T-helper 2 cell treated with Interferon-gamma antibody and Interleukin-4, amounts not matched to agents 5 μg/mL and 100 μg/mL, for 36 hours (primary cell): ENCODE measurements around the gene SGK1.

ENCODE experiments used
- DNase-seq: peaks from one replicate; pipeline ENCODE4 v3.0.0; 2021; ENCODE audit warnings: low spot score
- H3K27ac Mint-ChIP-seq: one replicate; pipeline ENCODE4 v1.8.0; 2021; ENCODE audit warnings: mild to moderate bottlenecking, mixed read lengths
- H3K27me3 Mint-ChIP-seq: one replicate; pipeline ENCODE4 v1.8.0; 2021; ENCODE audit warnings: low read depth, mixed read lengths
- H3K36me3 Mint-ChIP-seq: one replicate; pipeline ENCODE4 v1.8.0; 2021; ENCODE audit warnings: low read depth, mixed read lengths
- H3K4me1 Mint-ChIP-seq: one replicate; pipeline ENCODE4 v1.8.0; 2021; ENCODE audit warnings: low read depth, mixed read lengths
- H3K4me3 Mint-ChIP-seq: one replicate; pipeline ENCODE4 v1.8.0; 2022; ENCODE audit warnings: mild to moderate bottlenecking, moderate library complexity, mixed read lengths
- H3K9me3 Mint-ChIP-seq: one replicate; pipeline ENCODE4 v1.8.0; 2021; ENCODE audit warnings: mixed read lengths

The SGK1 gene

DNA sequence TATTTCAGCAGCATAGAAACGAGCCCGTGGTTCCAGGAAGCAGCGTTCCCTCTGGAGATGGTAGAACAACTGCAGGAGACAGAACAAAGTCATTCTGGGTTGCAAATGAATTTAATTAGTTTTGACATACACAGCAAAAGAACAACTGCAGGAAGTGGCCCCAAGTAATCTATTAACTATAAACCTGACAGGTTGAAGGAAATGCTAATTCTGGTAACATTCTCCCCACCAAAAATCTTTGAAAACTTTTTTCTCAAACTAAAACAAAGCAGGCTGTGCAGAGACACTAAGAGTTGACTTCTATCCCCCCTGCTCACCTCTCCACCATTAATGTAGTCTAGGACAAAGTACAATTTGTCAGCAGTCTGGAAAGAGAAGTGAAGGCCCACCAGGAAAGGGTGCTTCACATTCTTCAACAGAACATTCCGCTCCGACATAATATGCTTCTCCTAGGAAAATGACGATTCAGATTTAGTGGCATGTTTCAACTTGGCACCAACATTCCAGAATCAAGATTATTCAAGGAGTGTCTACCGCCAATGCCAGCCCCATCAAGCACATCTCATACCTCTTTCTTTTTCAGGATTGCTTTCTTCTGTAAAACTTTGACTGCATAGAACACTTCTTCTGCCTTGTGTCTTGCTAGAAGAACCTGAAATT is 145.1 kb downstream of the SGK1 start:
- H3K36me3 Mint-ChIP-seq = peaks cover 39% of the 10 kb centered on the region
- no peak for DNase-seq
- no peak overlapping the region for H3K27ac Mint-ChIP-seq
- H3K4me1 Mint-ChIP-seq = peaks cover 39% of the 10 kb centered on the region
- peak overlapping the region; percentile 98 for H3K4me3 Mint-ChIP-seq
- H3K9me3 Mint-ChIP-seq = no peaks in the 10 kb centered on the region
- H3K27me3 Mint-ChIP-seq = peaks cover 7% of the 10 kb centered on the region

DNA sequence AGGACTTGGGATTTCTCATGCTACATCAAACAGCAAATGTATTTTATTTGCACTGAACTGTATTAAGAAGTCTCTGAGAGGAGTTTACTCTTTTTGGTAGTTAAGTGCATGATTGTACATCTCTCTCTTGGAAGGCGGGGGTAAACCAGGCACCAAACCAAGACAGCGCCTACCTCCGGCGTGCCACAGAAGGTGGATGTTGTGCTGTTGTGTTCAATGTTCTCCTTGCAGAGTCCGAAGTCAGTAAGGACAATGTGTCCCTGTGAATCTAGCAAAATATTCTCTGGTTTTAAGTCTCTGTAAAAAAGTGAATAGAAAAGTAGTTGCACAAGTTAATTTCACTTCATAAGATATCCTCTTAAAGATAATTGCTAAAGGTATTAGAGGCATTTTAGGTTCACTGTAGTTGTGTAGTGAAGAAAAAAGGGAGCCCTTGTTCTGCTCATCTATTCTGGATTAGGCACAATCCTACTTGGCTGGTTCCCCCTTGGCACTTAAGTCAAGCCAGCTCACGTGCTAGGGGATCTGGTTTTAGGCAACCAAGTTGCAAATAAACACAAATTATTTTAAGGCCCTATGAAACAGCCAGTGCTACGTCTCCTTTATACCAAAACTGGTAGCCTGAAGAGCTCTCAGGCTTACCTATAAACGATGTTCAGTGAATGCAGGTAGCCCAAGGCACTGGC is 145.7 kb downstream of the SGK1 start:
- peak overlapping the region; percentile 98 for H3K4me3 Mint-ChIP-seq
- H3K27me3 Mint-ChIP-seq = peaks cover 4% of the 10 kb centered on the region
- no peak for DNase-seq
- H3K4me1 Mint-ChIP-seq = peaks cover 33% of the 10 kb centered on the region
- H3K9me3 Mint-ChIP-seq = no peaks in the 10 kb centered on the region
- H3K36me3 Mint-ChIP-seq = peaks cover 39% of the 10 kb centered on the region
- no peak overlapping the region for H3K27ac Mint-ChIP-seq

DNA sequence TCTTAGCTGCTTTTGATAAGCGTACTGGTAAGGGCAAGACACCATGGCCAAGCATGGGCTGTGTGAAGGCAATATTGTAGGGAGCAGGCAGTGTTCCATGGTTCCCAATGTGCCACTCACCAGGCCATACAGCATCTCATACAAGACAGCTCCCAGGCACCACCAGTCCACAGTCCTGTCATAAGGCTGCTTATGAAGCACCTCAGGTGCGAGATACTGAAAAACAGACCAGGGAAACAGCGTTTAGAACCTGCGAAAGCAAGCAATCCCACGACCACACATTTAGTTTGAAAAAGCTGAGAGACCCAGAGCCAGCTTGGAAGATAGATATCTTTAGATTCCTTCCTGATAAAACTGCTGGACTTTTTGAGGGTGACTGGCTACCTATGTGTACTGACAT is 146.4 kb downstream of the SGK1 start:
- Mint-ChIP-seq H3K27me3 (peaks cover 4% of the 10 kb centered on the region), H3K27ac (no peak overlapping the region), H3K4me3 (peak overlapping the region; percentile 1), H3K4me1 (peaks cover 31% of the 10 kb centered on the region), H3K9me3 (no peaks in the 10 kb centered on the region), H3K36me3 (peaks cover 39% of the 10 kb centered on the region)
- DNase-seq = no peak

DNA sequence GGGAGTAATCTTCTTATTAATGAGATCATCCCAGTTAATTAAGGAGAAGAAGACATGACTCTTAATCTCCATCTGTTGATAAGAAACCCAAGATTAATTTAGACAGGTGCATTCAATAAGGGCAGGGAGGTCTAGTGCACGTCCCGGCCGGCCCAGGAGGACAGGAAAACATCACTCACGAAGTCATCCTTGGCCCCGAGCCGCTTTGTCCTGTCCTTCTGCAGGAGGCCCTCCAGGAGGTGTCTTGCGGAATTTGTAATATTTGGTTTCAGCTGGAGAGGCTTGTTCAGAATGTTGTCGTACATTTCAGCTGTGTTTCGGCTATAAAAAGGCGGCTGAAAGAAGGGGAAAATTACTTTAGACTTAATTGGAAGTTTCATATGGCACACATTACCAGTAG is 147.1 kb downstream of the SGK1 start:
- H3K4me1 Mint-ChIP-seq = peaks cover 28% of the 10 kb centered on the region
- H3K4me3 Mint-ChIP-seq = peak overlapping the region; percentile 0
- H3K36me3 Mint-ChIP-seq = peaks cover 38% of the 10 kb centered on the region
- DNase-seq = no peak
- H3K27ac Mint-ChIP-seq = no peak overlapping the region
- H3K9me3 Mint-ChIP-seq = no peaks in the 10 kb centered on the region
- peaks cover under 1% of the 10 kb centered on the region for H3K27me3 Mint-ChIP-seq

DNA sequence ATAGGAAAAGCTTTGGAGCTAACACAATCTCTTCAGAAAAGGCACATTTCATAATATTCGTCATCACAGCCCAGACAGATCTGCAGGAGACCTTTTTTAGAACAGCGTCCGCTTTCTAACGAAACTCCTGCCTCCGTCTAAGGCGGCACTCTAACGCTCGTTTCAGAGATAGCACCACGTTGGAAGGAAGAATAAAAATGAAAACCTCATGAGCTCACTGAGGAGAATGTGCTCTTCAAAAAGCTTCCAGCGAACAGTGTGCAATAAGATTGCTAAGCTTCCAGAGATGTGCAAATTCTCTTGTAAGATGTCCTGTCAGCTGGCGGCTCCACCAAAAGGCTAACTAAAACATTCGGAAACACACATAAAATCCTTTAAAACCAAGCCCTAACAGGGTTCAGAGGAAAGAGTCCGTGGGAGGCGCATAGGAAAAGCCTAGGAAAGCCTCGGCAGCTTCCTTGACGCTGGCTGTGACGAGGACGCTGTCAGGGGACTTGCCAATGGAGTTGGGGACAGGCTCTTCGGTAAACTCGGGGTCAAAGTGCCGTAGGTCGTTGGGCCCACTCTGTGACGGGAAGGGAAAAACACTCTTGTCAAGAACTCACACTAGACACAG is 147.9 kb downstream of the SGK1 start:
- Mint-ChIP-seq H3K27ac (no peak overlapping the region), H3K36me3 (peaks cover 37% of the 10 kb centered on the region), H3K27me3 (no peaks in the 10 kb centered on the region), H3K4me3 (no peak overlapping the region), H3K4me1 (peaks cover 25% of the 10 kb centered on the region), H3K9me3 (no peaks in the 10 kb centered on the region)
- no peak for DNase-seq

DNA sequence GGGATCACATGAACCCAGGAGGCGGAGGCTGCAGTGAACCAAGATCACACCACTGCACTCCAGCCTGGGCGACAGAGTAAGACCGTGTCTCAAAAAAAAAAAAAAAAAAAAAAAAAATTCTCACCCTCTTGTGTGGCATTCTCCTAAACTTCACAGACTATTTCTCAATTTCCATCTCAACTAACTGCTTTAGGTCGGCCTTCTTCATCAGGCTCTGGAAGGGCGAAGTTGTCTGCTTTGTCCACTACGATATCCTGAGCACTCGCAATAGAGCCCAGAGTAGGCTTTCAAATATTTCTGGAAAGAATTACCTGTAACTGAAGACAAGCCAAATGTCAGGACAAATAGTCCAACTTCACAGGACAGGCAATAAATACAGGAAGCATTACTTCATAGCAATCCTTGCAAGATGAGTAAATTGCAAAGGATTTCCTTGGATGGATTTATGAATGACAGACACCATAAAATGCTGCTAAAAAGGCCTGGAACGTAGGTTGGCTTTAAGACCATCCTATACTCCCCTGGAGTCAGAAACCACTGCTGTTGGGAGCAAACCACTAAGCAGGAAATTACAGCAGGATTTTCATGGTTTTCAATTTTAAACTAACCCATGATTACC is 149.2 kb downstream of the SGK1 start:
- Mint-ChIP-seq H3K36me3 (peaks cover 35% of the 10 kb centered on the region), H3K4me3 (no peak overlapping the region), H3K4me1 (peaks cover 16% of the 10 kb centered on the region), H3K9me3 (no peaks in the 10 kb centered on the region), H3K27me3 (peaks cover 3% of the 10 kb centered on the region), H3K27ac (no peak overlapping the region)
- DNase-seq = no peak

DNA sequence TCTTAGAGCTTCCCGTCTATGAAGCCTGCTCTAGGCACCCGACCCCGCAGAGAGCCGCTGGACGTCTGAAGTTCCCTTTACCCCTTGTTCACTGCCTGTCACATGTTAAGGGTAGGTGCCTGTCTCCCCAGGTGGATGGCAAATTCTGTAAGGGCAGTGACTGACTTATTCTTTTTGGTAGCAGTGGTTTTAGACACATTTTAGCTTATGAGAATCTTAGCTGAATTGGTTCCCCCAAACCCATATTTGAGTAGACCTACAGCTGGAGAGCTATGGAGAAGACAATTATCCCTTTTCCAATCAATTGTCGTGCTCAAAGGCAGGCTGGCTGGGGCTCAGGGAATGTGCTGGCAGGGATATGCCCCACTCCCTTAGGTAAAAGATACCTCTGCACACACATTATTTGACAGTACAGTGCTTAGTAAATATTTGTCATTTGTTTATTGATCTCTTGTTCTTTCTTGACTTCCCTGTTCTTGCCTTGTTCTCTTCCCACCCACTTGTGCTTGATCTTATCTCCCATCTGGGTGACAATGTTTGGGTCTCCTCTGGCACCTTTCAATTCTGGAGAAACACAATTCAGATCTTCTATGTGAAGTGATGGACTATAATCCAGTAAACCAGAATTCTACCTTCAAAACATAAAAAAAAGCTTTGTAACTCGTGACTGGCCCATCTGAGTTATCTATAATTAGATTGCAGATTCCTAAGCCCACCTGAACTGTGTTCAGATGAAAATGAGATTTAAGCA is 151.2 kb downstream of the SGK1 start:
- DNase-seq = no peak
- Mint-ChIP-seq H3K36me3 (peaks cover 24% of the 10 kb centered on the region), H3K9me3 (no peaks in the 10 kb centered on the region), H3K27ac (no peak overlapping the region), H3K4me1 (peaks cover 4% of the 10 kb centered on the region), H3K4me3 (no peak overlapping the region), H3K27me3 (peaks cover 3% of the 10 kb centered on the region)

DNA sequence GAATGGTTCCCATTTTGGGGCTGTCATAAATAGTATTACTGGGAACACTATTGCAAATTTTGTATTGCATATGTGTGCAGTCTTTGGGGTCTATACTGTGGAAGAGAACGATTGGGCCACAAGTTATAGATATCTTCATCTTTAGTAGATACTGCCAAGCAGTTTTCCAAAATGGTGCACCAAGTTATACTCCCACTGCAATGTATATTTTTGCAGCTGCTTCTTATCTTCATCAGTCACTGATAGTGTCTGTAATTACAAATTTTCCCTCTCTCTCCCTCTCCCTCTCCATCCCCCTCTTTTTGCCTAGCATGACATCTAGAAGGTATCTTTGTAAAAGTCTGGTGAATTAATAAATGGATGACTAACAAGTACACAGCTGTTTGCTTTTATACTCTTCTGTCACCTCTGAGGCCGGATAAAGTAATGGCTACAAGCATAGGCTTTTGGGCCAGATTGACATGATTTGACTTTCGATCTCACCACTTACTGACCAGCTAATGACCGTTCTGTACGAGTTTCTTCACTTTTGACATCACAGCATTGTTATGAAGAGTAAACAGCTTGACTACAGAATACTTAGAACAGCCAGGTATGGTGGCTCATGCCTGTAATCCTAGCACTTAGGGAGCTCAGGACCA is 152.2 kb downstream of the SGK1 start:
- Mint-ChIP-seq H3K4me1 (peaks cover 4% of the 10 kb centered on the region), H3K9me3 (no peaks in the 10 kb centered on the region), H3K36me3 (peaks cover 14% of the 10 kb centered on the region), H3K4me3 (no peak overlapping the region), H3K27me3 (peaks cover 5% of the 10 kb centered on the region), H3K27ac (no peak overlapping the region)
- DNase-seq = no peak

DNA sequence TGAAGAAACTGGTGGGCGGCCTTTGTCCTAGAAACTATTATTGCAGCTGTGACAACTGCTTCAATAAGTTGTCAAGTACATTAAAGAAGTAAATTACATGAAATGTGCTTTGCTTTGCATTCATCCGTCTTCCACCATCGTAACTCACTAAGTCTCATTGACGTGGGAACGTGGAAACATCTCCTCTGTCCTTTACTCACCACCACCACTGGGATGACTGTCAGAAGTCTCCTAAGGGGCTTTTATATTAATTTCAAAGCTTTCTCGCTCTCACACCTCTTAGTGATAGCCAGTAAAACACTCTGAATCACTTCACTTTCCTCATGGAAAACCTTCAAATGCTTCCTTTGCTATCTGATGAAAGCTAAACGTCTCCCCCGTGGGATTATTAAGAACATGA is 153.6 kb downstream of the SGK1 start:
- H3K9me3 Mint-ChIP-seq = no peaks in the 10 kb centered on the region
- H3K36me3 Mint-ChIP-seq = peaks cover 3% of the 10 kb centered on the region
- H3K4me1 Mint-ChIP-seq = peaks cover 2% of the 10 kb centered on the region
- DNase-seq = no peak
- H3K4me3 Mint-ChIP-seq = no peak overlapping the region
- H3K27me3 Mint-ChIP-seq = peaks cover 8% of the 10 kb centered on the region
- no peak overlapping the region for H3K27ac Mint-ChIP-seq

DNA sequence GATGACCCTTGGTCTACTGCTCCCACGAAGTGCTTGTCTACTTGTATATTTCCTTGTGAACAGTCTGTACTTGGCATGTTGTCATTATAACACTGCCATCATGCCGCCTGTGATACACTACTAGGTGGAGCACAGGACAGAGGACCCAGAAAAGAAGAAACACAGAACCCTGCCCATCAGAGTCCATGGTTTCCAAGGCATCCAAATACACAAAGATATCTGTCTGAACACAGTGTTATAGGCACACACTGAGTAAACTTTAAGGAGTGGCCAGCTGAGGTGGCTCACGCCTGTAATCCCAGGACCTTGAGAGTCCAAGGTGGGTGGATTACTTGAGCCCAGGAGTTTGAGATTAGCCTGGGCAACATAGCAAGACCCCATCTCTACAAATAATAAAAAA is 155.0 kb downstream of the SGK1 start:
- no peaks in the 10 kb centered on the region for H3K36me3 Mint-ChIP-seq
- DNase-seq = no peak
- peaks cover 2% of the 10 kb centered on the region for H3K4me1 Mint-ChIP-seq
- H3K4me3 Mint-ChIP-seq = no peak overlapping the region
- H3K27me3 Mint-ChIP-seq = peaks cover 8% of the 10 kb centered on the region
- no peaks in the 10 kb centered on the region for H3K9me3 Mint-ChIP-seq
- no peak overlapping the region for H3K27ac Mint-ChIP-seq

DNA sequence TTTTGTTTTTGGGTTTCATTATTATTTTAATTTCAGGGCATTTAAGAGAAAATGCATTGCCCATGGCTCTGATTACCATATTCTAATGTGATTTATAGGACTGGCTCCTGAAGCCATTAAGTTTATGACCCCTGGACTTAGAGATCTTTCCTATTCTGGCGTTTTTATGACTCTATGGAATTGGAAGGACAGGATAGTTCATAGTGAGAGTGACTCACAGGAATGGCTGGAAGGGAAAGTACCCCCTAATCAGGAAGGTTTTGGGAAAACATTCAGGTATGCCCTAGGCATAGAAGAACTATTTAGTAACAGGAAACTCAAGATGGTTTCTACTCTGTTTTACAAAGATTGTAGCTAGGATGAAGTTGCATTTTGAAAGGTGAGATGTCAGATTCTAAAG is 156.9 kb downstream of the SGK1 start:
- Mint-ChIP-seq H3K36me3 (no peaks in the 10 kb centered on the region), H3K27ac (no peak overlapping the region), H3K4me1 (peaks cover 2% of the 10 kb centered on the region), H3K9me3 (no peaks in the 10 kb centered on the region), H3K4me3 (no peak overlapping the region), H3K27me3 (peaks cover 8% of the 10 kb centered on the region)
- DNase-seq = no peak

DNA sequence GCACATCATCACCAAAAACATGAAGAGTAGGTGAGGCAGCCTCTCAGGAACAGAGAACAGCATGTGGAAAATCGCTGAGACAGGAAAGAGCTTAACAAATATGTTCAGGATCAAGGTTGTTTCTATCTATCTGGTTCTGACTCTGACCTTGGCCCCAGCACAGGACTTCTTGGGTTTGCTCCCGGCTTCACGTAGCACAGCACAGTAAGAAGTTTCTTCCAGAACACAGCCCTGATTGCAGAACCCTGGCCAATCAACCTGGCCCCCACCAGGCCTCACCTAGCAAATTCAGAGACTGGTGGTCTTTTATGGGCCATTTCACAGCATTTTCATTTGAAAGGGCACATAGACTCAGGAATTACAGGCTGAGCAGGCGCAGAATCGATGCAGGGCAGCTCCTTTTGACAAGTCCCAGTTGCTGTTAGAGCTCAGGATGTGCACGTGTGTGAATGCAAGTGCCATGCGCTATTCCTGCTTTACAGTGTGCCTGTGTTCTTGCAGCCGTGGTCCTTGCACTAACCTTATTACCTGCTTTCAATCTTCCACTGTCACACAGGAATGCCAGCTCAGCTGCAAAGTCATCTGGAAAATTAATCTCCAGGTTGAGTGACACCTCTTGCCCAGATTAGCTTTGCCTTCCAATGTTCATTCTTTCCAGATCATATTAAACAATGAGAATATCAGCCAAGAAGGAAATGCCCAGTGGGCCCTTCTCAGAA is 165.0 kb downstream of the SGK1 start:
- Mint-ChIP-seq H3K4me1 (peaks cover 2% of the 10 kb centered on the region), H3K4me3 (no peak overlapping the region), H3K27me3 (peaks cover 8% of the 10 kb centered on the region), H3K36me3 (no peaks in the 10 kb centered on the region), H3K27ac (no peak overlapping the region), H3K9me3 (no peaks in the 10 kb centered on the region)
- no peak for DNase-seq

DNA sequence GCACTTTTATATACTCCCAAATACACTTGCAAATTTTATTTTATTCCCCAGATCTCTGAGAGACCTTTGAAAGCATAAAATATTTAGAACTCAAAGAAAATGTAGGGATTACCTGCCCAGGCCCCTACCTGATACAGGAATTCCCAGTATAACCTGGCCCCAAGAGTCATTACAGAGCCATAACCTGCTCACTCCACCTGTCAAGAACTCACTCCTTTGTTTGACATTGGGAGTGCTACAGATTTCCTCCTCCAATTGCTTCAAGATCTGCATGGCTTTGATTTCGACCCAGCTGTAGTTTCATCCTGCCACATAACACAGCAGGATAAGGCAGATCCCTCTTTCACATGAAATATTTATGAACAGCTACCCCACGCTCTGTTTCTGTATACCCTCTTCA is 169.3 kb downstream of the SGK1 start:
- Mint-ChIP-seq H3K36me3 (no peaks in the 10 kb centered on the region), H3K27ac (no peak overlapping the region), H3K4me3 (no peak overlapping the region), H3K27me3 (peaks cover 9% of the 10 kb centered on the region), H3K9me3 (no peaks in the 10 kb centered on the region), H3K4me1 (peaks cover 2% of the 10 kb centered on the region)
- DNase-seq = no peak
